Forelimb muscle (tissue), 1 donor: Measurements from ENCODE around the gene EIF4E2. TPM values are rescaled to one million over a fixed set of nuclear protein-coding genes. Genes with fewer than 3 reads are reported as not detected.

Experiments
- DNase-seq: peaks from one replicate; pipeline ENCODE4 v3.0.0-alpha.2; 2013; ENCODE audit warnings: low read depth
- polyA plus RNA-seq: library from polyadenylated mRNA; unstranded; fragments of 120-200 nt; gene quantifications from one replicate; pipeline ENCODE4 v1.2.1, GENCODE V29; 2013; ENCODE audit not compliant: insufficient read length

Gene EIF4E2
- polyA plus RNA-seq, 1 donor, result 152 TPM

DNA sequence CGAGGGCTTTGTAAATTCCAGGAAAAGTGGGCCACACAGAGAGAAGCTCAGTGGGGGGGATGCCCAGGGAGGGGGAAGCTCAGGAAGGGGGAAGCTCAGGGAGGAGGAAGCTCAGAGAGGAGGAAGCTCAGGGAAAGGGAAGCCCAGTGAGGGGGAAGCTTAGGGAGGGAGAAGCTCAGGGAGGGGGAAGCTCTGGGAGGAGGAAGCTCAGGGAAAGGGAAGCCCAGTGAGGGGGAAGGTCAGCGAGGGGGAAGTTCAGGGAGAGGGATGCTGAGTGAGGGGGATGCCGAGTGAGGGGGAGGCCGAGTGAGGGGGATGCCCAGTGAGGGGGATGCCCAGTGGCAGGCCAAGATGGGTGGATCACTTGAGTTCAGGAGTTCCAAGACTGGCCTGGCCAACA lies 11.8 kb upstream of the EIF4E2 start:
- no peak for DNase-seq

DNA sequence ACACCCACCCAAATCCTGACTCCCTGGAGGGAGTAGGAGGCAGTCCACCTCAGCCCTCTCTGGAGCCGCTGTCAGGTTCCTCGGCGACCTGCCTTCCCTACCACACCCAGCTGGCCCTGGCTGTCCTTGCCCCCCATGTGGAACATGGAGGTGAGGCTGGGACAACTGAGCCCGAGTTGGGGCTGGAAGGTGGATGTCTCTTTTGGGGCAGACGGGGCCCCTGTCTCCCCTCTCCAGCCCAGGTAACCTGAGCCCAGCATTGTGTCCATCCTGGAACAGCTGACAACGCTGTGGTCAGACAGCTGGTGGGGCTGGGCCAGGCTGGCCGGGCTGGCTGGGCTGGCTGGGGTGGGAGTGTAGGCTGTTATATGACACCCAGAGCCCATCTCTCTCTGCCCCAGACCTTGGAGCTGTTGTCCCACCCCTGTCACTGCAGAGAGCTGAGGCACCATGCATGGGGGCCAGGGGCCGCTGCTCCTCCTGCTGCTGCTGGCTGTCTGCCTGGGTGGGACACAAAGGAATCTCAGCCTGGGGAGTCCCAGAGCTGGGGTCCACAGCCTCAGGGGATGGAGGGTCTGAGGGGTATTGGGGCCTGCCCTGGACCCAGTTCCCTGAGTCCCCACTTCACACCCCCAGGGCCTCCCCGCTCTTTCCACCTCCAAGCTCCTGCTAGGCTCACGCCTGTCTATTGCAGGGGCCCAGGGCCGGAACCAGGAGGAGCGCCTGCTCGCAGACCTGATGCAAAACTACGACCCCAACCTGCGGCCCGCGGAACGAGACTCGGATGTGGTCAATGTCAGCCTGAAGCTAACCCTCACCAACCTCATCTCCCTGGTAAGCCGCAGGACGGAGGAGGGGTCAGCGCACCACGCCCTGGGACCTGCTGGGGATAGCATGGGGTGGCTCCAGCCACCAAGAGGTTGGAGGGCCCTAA lies 10.9 kb upstream of the EIF4E2 start, which contains the start of gene CHRNG:
CHRNG (plus strand) TSS at position 395 of the 934 bp plus-strand sequence; CDS start at position 451, 56 bp downstream.
- DNase-seq, result no peak

- DNase-seq, result no peak
Observed at GRCh38 chr2:232540441-232541041, 9.9 kb upstream of the EIF4E2 start.

DNA sequence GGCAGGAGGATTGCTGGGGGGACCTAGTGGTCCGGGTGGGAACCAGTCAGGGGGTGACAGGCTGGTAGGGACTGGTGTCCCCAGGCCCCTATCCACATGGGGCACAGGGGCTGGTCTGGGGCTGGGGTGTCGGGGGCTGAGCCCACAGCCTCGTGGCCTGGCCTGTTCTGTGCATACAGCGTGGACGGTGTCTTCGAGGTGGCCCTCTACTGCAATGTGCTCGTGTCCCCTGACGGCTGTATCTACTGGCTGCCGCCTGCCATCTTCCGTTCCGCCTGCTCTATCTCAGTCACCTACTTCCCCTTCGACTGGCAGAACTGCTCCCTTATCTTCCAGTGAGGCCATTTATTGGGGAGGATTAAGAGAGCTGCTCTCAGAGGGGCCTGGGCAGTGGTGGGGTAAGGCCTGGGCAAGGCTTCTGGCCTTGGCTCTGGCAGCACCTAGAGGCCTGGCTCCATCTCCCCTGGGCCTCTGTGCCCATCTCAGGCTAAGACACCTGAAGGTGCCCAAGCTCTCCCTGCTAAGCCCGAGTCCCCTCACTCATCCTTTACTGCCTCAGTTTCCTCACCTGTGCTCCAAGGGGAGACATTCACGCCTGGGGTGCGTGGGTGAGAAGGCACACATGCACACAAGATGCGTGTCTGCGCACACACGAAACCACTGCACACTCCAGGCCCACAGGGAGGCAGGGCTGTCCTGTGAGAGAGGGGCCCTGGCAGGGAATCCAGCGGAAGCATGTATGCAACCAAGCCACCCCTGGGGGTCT lies 9.1 kb upstream of the EIF4E2 start:
- no peak for DNase-seq

DNA sequence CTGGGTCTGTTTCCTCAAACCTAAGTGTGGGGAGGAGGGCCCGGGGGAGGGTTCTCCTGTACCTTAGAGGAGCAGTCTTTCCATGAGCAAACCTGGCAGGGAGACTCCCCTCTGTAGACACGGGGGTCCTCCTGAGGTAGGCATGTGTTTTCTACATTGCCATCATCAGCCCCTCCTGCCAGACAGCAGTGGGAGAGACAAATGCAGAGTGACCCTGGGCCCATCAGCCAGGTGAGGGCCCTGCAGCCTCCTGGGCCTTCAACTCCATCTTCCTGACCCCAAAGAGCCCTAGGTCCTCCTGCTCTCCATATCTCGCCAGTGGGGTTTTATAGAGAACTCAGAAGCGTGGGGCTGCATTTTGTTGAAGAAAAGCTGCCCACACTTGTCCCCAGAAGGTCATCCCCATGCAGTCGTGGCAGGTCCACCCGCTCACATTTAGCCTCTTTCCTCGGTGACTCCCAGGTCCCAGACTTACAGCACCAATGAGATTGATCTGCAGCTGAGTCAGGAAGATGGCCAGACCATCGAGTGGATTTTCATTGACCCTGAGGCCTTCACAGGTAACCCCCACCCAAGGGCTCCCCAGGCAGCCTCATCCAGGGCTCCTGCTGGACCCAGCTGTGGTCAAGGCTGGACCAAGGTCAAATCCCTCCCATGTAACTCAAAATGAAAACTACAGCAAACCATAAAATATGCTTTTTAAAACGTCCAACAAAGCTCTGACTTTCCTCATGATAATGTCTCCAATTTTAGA lies 8.4 kb upstream of the EIF4E2 start:
- DNase-seq, result no peak

GRCh38 chr2:232542715-232543467 lies 7.6 kb upstream of the EIF4E2 start:
- DNase-seq, result no peak

- no peak for DNase-seq
Observed at GRCh38 chr2:232543491-232543890, 7.0 kb upstream of the EIF4E2 start.

- DNase-seq, result no peak
Observed at GRCh38 chr2:232543928-232544631, 6.4 kb upstream of the EIF4E2 start.

DNA sequence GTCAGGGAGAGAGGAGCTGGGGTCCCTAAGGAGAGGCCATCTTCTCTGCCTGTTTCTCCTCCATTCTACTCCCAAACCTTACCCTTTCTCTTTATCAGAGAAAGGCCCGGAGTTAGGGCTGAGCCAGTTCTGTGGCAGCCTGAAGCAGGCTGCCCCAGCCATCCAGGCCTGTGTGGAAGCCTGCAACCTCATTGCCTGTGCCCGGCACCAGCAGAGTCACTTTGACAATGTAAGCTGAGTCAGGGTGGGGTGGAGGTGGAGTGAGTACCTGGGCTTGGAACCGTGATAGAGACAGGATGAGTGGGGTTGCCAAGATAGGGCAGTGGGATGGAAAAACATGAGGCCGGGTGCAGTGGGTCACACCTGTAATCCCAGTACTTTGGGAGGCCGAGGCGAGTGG lies 5.8 kb upstream of the EIF4E2 start:
- DNase-seq, result no peak

DNA sequence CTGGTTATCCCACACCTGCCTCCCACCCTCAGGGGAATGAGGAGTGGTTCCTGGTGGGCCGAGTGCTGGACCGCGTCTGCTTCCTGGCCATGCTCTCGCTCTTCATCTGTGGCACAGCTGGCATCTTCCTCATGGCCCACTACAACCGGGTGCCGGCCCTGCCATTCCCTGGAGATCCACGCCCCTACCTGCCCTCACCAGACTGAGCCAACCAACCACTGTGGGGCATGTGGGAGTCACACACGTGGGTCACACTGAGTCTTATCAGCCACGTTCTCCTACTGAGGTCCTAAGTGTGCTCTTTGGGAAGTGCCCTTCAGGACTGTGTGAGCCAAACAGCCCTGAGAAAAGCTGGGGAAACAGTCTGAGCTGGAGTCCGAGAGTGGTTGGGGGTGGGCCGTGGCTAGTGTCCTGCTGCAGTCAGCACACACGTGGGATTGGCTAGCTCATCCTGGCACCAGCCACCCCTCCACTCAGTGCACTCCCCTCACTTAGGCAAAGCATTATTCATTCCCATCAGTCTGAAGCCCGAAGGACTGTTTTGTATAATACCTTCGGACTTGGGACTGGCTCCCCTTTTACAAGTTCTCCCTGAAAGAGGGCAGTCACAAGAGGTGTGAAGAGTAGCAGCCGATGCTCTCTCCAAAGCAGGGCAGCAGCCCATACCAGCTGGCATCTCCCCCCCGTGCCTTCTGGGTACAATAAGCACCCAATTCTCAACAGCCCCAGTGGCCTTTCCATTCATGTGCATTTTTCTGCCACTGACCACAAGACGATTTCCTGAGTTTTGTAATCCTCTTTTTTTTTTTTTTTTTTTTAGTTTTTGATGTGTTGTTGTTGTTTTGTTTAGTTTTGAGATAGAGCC lies 4.7 kb upstream of the EIF4E2 start:
- DNase-seq, result no peak

DNA sequence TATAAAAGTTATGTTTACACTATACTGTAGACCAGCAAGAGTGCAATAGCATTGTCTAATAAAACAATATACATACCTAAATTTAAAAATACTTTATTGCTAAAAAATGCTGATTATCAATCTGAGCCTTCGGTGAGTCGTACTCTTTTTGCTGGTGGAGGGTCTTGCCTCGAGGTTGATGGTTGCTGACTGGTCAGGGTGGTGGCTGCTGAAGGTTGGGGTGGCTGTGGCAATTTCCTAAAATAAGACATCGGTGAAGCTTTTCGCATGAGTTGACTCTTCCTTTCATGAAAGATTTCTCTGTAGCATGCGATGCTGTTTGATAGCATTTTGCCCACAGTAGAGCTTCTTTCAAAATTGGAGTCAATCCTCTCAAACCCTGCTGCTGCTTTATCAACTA lies 2.5 kb upstream of the EIF4E2 start:
- DNase-seq, result no peak

GRCh38 chr2:232549655-232550353 lies 685 bp upstream of the EIF4E2 start:
- DNase-seq, result no peak

DNA sequence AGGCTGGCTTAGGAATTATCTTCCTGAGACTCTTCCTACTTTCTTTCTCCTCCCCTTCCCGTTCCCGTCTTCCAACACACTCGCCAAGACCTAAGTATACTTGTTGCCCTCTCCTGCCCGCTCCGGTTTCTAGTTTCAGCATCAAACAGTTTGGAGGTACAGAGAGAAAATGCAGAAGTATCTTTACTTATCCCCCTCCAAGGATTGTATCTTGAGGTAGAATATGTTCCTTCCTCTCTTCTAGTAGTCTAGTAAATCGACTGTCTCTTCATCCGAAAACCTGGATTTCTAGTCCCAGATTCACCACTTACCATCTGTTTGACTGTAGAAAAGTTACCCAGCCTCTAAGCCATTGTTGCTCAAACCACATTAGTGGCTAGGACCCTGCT lies 755 bp downstream of the EIF4E2 start:
- no peak for DNase-seq

GRCh38 chr2:232551776-232552175 lies 1.3 kb downstream of the EIF4E2 start:
- DNase-seq, result no peak

DNA sequence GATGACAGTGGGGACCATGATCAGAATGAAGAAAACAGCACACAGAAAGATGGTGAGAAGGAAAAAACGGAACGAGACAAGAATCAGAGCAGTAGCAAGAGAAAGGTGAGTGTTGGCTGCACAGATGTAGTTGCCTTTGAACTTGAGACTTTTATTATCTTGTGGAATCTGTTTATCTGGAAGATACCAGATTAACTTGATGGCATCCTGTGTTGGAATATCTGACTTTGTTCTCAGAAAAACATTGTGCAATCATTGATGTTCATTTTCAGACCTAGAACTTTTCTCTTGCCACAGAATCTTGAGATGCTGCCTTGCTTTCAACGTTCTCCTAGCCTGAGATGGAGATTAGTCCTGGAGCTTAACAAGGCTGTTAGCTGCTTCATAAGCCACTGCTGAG lies 5.9 kb downstream of the EIF4E2 start:
- no peak for DNase-seq

DNA sequence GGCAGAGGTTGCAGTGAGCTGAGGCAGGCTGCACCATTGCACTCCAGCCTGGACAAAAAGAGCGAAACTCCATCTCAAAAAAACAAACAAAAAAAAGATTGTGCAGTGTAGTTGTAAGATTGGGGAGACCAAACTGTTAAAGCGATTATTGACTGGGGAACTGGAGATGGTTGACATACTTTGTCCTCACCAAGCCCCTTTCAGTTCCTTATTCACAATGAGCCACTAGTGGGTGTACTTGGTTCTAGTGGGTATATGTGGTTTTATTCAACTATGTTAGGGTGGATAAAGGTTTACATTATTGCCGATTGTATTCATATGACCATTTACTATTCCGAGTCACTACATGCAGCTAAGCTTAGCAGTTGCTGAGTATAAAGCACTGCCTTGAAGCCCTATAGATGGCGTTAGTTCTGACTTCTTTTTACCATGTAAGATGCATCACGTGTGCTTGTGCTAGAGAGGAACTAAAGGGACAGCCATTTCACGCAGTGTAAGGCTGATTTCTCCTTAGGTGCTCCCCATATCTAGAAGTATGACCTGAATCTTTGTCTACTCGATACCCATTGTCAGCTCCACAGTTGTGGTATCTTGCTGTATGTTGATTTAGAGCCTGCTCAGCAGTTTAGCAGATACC lies 12.1 kb downstream of the EIF4E2 start:
- DNase-seq, result no peak

DNA sequence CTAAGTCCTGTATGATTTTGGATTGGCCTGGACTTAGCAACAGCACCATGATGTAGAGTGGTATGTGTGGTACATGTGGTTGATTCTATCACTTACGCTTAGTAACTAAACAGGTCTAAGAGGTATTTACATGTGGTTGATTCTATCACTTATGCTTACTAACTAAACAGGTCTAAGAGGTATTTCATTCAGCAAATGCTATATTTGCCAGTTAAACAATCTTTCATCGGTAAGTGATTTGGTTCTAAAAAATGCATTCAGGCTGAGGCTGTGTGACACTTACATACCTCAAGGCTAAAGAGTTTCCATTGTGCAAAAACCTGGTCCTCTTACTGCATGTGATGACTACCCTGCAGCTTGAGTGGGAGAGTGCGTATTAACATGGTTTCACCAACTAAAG lies 13.1 kb downstream of the EIF4E2 start:
- no peak for DNase-seq

- DNase-seq, result no peak
Observed at GRCh38 chr2:232567721-232568120, 17.2 kb downstream of the EIF4E2 start.
